ENCODE data around the gene SLC2A6. TPM values are rescaled to one million over a fixed set of nuclear protein-coding genes. Genes with fewer than 3 reads are reported as not detected.

Gene SLC2A6
- total RNA-seq, 1 donor from 2014 or later = 1.3 TPM

DNA sequence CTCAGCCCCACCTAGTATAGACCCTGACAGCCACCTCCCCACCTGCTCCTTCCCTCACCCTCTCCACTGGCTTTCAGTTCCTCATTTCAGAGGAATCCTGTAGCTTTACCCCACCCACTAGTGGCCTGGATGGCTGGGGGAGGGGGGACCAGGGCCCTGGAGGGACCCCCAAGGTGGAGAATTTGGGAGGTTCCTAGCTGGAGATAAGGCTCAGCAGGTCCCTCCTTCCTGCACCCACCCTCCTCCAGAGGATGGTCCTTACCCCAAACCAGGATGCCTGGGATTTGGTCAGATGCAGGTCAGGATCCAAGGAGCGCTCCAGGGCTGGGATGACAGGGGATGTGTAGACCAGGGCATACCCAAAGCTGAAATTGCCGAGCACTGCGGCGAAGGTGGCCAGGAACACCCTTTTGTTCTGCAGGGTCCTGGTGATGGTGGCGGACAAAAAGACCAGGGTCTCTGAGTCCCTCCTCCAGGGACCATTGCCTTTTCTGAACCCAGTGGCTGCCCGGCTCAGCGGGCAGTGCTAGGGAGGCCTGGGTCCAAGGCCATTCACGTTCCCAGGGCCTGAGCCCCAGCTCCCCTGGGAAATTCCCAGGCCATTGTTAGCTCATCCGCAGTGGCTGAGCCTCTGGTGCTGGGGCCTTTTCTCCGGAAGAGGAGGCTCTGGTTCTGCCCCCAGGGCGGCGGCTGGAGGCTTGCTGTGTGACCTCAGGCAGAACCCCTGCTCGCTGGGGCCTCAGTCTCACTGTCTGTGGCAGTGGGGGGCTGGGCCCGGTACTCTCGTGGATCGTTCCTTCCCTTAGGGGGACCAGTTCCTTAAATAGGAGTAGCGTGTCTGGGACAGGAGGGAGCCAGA is 678 bp downstream of the SLC2A6 start:
- no peak for DNase-seq (ENCODE audit: low spot score)
- ATAC-seq = peak; percentile 15

- no peak for ATAC-seq
- DNase-seq (ENCODE audit: low spot score) = no peak
These were observed 1.4 kb downstream of the SLC2A6 start for GRCh38 chr9:133477461-133477860.

DNA sequence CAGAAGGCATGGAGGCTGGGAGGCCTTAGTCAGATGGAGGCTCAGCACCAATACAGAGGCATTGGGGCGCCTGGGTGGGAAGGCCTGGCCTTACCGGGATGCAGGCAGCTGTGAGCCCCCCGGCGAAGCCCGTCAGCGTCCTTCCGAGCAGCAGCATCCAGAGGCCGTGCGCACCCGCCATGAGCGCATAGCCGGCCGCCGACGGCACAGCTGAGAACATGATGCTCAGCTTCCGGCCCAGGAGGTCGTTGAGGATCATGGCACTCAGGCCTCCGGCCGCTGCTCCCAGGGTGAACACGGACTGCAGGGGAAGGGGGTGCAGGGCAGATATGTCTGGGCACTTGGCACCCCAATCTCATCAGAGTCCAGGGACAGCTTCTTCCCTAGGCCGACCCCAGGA is 2.0 kb downstream of the SLC2A6 start:
- no peak for DNase-seq (ENCODE audit: low spot score)
- ATAC-seq = no peak

DNA sequence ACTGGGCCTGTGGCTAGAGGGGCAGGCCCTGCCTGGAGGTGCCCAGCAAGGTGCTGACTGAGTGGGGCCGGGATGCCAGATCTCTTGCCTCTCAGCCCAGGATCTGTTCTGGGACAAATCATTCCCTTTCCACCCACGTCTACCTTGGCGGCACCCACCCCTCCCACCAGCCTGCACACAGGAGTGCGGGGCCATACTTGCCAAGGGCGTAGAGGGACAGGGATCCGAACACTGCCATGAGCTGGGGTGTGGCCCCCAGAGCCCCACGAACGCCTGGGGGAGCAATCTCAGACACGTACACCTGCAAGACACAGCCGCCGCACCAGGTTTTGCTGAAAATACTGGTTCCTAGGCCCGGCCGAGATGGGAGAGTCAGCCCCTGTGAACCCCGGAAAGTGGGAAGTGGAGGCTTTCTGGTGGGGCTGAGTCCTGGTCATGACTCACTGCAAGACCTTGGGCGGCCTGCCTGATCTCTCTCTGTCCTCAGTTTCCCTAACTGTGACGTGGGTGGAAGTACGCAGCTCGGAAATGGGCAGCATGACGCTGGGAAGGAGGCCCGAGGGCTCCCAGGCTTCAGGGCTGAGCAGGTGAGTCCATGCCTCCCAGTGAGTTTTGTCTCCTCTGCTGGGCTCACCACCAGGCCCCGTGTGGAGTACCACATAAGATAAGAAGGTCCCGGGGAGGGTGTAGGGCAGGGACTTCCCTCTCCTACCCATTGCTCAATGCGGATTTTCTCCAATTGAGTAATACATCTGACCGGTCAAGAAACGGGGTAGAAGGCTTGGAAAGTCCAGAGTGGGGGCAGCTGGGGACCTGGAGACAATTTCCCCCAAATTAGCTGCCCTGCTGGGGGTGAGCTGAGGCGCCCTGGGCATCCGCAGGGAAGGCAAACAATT is 2.6 kb downstream of the SLC2A6 start:
- no peak for DNase-seq (ENCODE audit: low spot score)
- no peak for ATAC-seq

DNA sequence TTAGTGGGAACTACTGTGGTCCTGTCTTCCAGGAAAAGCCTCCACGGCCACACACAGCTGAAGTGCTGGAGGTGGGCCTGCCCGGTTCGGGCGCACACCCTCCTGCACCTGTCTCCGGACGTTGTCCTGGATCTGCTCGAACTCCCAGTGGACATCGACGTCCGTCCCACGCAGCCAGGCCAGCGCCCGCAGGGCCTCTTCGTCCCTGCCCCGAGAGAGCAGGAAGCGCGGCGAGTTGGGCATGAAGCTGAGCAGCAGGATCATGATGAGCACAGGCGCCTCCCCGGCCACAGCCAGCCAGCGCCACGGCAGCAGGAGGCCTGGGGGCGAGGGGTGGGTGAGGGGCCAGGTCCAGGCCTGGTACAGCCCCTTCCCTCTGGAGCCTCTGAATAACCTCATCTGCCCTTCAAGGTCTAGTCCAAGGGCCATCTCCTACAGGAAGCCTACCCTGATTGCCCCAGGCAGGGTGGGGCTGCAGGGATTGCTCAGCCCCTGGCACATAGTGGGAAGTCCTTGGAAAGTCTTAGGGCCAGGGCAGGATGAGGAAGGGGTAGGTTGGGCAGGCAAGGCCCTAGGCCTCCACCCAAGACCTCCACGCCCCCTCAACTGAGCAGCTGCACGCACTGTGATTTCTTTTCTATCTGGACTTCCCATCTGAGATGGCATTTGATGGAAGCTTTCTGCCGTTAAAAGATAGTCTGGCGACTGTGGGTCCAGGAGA is 3.4 kb downstream of the SLC2A6 start:
- ATAC-seq (no peak), DNase-seq (ENCODE audit: low spot score) (no peak)

DNA sequence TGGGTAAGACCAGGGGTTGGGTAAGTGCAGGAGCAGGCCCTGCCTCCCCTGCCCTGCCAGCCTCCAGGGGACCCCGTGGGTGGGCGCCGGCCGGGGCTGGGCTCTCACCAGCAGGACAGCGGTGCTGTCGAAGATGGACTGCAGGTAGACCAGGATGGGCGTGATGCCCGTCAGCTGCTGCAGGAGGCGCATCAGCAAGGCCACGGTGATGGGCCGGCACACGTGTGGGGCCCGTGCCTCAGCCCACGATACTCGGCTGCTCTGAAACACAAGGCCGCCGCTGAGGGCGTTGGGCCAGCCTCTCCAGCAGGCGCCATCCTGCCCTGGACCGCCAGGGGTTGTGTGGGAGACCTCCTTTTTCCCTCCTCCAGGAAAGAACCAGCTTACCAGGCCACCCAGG is 4.0 kb downstream of the SLC2A6 start:
- DNase-seq (ENCODE audit: low spot score) = no peak
- ATAC-seq = no peak

DNA sequence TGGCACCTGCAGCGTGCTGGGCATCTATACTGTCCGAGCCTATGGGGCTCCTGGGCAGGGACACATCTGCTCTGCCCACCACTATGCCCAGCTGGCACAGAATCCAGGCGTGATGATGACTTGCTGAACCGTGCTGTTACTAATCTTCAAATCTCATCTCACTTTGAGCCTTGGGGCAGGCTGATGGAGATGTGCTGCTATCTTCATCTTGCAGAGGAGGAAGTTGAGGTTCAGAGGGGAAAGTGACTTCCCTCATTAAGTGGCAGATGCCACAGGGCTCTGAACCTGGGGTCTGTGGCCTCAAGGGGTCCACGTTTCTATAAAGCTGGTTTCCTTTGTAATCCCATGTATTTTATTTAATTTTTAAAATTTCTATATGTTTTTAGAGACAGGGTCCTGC is 4.7 kb downstream of the SLC2A6 start:
- ATAC-seq (no peak), DNase-seq (ENCODE audit: low spot score) (no peak)

- DNase-seq (ENCODE audit: low spot score) = no peak
- ATAC-seq = no peak
These were observed 5.2 kb downstream of the SLC2A6 start for GRCh38 chr9:133473743-133474142.

DNA sequence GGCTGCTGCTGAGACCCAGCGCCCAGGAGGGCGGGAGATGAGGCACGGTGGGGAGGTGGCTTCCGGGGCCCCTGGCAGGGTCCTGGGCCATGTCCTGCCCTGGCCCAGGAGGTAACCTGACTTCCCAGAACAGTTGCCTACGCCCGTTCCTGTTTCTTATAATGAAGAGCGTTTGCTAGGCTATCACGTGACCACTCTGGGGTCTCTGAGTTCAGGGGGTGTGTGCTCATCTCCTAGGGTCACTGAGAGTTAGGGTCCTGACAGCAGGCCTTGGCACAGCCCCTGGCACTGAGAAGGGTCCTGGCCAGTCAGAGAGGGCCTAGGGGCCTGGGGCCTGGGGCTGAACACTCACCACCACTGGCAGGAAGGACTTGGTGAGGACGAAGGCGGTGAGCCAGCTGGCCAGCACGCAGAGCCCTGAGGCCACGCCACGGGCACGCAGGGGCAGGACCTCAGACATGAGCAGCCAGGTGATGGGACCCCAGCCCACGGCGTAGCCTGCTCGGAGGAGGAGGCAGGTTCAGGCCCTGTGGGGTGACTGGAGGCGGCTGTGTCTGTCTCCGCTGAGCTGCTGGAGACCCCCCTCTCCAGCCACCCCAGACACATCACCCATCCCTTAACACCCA is 6.0 kb downstream of the SLC2A6 start:
- DNase-seq (ENCODE audit: low spot score) (no peak), ATAC-seq (peak; percentile 7)

DNA sequence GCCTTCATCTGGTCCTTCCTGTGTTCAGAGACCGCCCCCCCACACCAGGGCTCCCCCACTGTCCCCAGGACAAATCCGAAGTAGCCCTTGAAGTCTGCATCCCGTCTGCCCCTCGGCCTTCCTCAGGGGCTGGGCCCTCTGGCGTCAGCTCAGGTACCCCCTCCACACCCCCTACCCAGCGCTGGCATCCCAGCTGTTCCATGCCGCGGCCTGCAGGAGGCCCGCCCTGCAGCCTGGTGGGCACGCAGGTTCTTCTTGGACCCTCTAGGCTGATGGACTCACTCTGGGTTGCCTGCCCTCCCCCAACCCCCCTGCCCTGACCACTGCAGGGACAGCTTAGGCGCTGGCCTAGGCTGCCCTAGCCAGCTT is 6.6 kb downstream of the SLC2A6 start:
- DNase-seq (ENCODE audit: low spot score) = no peak
- ATAC-seq = peak; percentile 4

DNA sequence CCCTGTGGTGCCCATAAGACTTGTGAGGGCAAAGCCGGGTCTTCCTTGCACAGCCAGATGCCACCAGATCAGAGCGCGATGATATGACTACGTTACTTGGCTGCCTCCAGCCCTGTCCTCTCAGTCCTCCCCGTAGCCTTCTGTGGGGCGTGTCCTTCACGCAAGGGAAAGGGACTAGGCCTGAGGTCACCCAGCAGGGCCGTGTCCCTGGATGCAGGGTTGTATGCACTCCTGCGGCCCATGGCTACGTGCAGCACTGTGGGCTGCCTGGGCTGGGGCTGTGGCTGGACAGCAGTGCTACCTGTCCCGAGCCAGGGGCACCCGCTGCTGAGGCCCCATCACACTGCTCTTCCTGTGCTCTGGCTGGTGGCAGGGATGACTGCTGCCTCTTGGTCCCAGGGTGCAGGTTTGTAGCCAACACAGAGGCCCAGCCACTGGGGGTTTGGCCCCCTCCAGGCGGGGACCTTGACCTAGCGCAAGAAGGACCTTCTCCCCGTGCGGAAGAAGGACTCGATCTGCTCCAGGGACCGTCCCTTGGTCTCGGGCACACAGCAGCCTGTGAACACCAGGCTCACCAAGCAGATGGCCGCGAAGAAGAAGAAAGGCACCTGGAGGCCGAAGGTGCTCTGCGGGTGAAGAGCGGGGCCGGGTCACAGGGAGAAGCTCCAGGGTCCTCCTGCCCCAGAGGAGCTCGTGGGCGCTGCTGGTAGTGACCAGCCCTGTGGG is 7.2 kb downstream of the SLC2A6 start:
- DNase-seq (ENCODE audit: low spot score) = no peak
- ATAC-seq = peak; percentile 51

DNA sequence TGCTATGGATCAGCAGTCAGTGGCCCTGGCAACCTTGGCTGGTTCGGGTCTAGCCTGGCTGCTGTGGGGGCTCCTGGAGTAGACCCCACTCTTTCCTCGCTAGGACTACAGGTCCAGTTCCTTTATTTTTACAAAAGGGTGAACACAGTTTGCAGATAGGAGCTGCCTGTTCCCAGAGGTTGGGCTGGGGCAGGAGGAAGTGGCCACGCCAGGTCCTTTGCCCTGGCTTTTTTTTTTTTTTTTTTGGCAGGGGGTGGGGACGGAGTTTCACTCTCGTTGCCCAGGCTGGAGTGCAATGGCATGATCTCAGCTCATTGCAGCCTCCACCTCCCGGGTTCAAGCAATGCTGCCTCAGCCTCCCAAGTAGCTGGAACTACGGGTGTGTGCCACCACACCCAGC is 7.9 kb downstream of the SLC2A6 start:
- ATAC-seq = peak; percentile 52
- DNase-seq (ENCODE audit: low spot score) = no peak

- ATAC-seq (peak; percentile 6), DNase-seq (ENCODE audit: low spot score) (no peak)
These were observed 8.4 kb downstream of the SLC2A6 start for GRCh38 chr9:133470427-133470924.

DNA sequence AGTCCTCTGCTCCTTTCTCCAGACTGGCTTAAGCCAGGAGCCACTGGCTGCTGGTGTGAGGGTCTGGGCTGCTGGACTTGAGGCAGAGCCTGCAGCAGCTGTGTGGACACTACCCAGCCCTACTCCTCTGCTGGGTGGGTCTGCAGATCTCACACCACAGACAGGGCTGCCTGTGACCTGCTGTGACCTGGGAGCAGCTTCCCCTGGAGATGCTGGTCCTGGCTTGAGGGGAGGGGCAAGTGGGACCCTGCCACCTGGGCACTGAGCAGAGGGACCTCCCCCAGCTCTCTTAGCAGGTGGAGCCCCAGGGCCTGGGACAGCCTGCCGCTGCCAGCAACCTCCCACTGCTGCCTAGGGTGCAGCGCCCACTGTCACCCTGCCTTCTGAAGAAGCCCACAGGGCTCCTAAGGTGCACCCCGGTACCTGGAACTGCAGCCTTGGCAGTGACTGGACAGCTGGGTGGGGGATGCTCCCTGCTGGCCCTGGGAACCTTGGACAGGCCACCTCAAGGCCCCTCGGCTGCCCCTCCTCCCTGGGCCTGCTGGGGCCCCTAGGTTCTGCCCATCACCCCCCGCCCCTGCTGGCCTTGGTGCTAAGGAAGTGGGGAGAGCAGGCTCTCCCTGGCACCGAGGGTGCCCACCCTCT is 10.0 kb downstream of the SLC2A6 start:
- DNase-seq (ENCODE audit: low spot score) (no peak), ATAC-seq (no peak)

DNA sequence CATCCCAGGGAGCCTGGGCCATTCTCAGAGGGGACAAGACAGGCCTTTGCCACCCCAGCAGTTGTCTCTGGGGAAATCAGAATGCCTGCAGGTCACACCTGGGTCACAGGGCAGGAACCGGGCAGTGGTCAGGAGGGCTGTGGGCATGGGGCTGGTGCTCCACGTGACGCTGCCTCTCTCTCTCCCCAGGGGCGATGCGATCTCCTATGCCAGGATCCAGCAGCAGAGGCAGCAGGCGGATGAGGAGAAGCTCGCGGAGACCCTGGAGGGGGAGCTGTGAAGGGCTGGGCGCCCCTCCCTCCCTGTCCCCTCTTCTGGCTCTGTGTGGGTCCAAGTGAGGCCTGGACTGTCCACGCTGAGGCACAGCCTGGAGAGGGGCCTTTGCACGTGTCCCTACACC is 10.5 kb downstream of the SLC2A6 start:
- no peak for DNase-seq (ENCODE audit: low spot score)
- ATAC-seq = no peak

GRCh38 chr9:133467101-133467500 is 11.8 kb downstream of the SLC2A6 start:
- no peak for DNase-seq (ENCODE audit: low spot score)
- no peak for ATAC-seq

- DNase-seq (ENCODE audit: low spot score) = no peak
- ATAC-seq = no peak
These were observed 12.9 kb downstream of the SLC2A6 start for GRCh38 chr9:133465984-133466383.

DNA sequence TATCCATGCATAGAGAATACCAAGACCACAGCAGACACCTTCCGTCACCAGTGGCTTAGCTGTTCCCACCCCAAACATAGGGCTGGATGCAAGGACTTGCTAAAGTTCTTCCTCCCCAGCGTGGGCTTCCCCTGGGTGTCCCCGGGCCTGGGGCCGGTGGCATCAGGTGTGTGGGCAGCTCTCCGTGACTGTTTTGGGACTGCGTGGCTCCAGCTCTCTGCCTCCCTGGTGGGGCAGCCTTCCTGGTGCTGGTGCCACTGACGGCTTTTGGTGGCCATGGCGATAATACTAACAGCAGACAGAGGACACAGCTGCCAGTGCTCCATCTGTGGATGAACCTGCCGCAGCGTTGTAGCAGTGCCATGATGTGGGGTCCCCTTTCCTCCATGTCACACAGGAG is 14.3 kb downstream of the SLC2A6 start:
- ATAC-seq (no peak), DNase-seq (ENCODE audit: low spot score) (no peak)

GRCh38 chr9:133463864-133464615 is 14.9 kb downstream of the SLC2A6 start:
- ATAC-seq (no peak), DNase-seq (ENCODE audit: low spot score) (no peak)
